Effector memory CD8-positive, alpha-beta T cell (primary cell): ENCODE results near the gene KPNB1.

ENCODE experiments used
- ATAC-seq: fragments of 150-1000 bp; cut with Tn5 transposase; replicated peaks from 2 replicates; pipeline ENCODE4 v1.10.0; 2021; ENCODE audit warnings: mild to moderate bottlenecking, moderate library complexity
- DNase-seq, 3 experiments: peaks; one replicate each; pipeline ENCODE4 v3.0.0; 2021
- H3K27ac Mint-ChIP-seq, 2 donors: one replicate each; pipeline ENCODE4 v1.8.0; 2022; ENCODE audit warnings: mild to moderate bottlenecking in 2 of 2, mixed read lengths in 2 of 2, moderate library complexity in 2 of 2
- H3K27me3 Mint-ChIP-seq, 2 donors: one replicate each; pipeline ENCODE4 v1.8.0; 2022; ENCODE audit warnings: mixed read lengths in 2 of 2
- H3K36me3 Mint-ChIP-seq: one replicate; pipeline ENCODE4 v1.8.0; 2022; ENCODE audit warnings: mild to moderate bottlenecking, moderate library complexity, mixed read lengths; ENCODE audit not compliant: insufficient read depth
- H3K4me1 Mint-ChIP-seq, 2 donors: one replicate each; pipeline ENCODE4 v1.8.0; 2022; ENCODE audit warnings: low read depth in 2 of 2, mixed read lengths in 2 of 2
- H3K4me3 Mint-ChIP-seq, 2 donors: one replicate each; pipeline ENCODE4 v1.8.0; 2022; ENCODE audit warnings: mild to moderate bottlenecking in 2 of 2, mixed read lengths in 2 of 2, moderate library complexity in 2 of 2
- H3K9me3 Mint-ChIP-seq, 2 donors: one replicate each; pipeline ENCODE4 v1.8.0; 2022; ENCODE audit warnings: mixed read lengths in 2 of 2

The KPNB1 gene

DNA sequence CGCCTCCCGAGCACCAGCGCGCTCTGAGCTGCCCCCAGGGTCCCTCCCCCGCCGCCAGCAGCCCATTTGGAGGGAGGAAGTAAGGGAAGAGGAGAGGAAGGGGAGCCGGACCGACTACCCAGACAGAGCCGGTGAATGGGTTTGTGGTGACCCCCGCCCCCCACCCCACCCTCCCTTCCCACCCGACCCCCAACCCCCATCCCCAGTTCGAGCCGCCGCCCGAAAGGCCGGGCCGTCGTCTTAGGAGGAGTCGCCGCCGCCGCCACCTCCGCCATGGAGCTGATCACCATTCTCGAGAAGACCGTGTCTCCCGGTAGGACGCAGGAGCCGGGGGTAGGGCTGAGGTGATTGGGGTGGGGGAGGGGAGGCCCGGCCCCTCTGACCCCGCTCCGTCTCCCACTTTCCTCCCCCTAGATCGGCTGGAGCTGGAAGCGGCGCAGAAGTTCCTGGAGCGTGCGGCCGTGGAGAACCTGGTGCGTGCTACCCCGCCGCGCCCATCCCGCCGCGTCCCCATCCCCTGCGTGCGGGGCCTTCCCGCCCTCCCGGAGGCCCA lies 329 bp downstream of the KPNB1 start:
- peaks cover 28 to 56% of the 10 kb centered on the region in 2 donors for H3K4me1 Mint-ChIP-seq
- no peaks in the 10 kb centered on the region for H3K9me3 Mint-ChIP-seq
- H3K27ac Mint-ChIP-seq, result peak overlapping the region; percentile 87 to 90
- peaks cover 54% of the 10 kb centered on the region for H3K36me3 Mint-ChIP-seq
- H3K4me3 Mint-ChIP-seq, result peak overlapping the region; percentile 84 to 87
- no peaks in the 10 kb centered on the region for H3K27me3 Mint-ChIP-seq
- ATAC-seq (peak; percentile 2), DNase-seq (no peak)

DNA sequence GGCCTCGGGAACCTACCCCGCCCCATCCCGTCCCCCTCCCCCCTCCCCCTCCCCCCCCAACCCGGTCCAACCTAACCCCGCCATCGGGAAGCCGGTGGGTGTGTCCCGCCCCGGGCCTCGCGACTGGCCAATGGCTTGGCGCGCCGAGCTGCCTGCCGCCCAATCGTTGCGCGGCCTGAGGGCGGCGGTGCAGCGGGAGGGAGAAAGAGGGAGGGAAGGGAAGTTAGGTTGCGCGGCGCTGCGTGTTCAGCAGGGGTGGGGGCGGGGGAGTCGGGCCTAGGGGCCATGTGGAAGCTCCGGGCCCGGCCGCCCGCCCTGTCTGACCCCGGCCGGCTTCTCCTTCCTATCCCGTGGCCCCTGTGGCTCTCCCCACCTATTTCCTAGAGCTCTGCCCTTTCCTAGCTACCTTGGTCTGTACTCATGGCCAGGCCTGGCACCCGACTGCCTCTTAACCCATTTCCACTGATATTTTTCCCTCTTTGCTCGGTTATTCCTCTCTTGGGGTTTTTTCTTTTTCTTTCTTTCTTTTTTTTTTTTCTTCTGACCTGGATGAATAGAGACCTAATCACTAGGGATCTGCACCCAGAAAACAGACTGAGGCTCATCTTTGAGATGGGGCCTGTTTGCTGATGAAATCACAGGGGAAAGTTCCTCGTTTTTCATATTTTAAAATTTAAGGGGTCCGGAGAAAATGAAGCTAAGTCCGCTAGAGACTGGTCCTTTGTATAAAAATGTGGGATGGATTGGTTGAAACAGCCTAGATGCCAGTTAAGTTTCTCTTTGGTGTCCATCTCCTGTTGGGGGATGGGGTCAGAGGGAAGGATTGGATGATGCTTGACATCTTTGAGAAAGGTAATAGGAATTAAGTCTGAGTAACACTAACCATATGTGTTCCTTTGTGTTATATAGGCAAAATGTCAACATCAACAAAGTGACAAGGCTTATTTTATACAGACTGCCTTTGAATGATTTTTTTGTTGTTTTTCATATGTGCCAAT lies 1.1 kb downstream of the KPNB1 start:
- ATAC-seq (peak; percentile 43), DNase-seq (peak; percentile 76 to 81 (median 78))
- peaks cover 34 to 63% of the 10 kb centered on the region in 2 donors for H3K4me1 Mint-ChIP-seq
- peak overlapping the region; percentile 84 to 87 for H3K4me3 Mint-ChIP-seq
- peaks cover 62% of the 10 kb centered on the region for H3K36me3 Mint-ChIP-seq
- no peaks in the 10 kb centered on the region for H3K27me3 Mint-ChIP-seq
- H3K9me3 Mint-ChIP-seq, result no peaks in the 10 kb centered on the region
- peak overlapping the region; percentile 68 to 90 for H3K27ac Mint-ChIP-seq

DNA sequence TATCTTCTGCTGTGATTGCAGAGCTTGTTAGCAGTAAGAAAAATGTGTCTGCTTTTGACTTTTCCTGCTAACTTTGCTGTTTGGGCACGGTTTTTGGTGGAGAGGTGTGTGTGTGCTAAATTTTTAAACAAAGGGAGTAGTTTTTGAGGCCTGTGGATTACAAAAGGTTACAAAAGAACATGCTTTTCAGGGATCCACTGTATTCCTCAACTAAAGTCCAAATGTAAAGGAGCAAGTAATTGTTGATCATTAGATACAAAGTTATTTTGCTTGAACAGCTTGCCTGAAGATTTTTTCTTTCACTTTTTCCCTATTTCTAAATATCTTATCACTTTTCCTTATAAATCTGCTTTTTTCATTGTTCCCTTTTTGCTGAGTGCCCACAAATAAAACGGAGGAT lies 2.0 kb downstream of the KPNB1 start:
- Mint-ChIP-seq H3K27me3 (no peaks in the 10 kb centered on the region), H3K36me3 (peaks cover 67% of the 10 kb centered on the region), H3K27ac (peak overlapping the region in 1 of 2 donors; percentile 10), H3K4me3 (peak overlapping the region in 1 of 2 donors; percentile 87), H3K4me1 (peaks cover 36 to 68% of the 10 kb centered on the region in 2 donors), H3K9me3 (no peaks in the 10 kb centered on the region)
- DNase-seq (no peak), ATAC-seq (no peak)

DNA sequence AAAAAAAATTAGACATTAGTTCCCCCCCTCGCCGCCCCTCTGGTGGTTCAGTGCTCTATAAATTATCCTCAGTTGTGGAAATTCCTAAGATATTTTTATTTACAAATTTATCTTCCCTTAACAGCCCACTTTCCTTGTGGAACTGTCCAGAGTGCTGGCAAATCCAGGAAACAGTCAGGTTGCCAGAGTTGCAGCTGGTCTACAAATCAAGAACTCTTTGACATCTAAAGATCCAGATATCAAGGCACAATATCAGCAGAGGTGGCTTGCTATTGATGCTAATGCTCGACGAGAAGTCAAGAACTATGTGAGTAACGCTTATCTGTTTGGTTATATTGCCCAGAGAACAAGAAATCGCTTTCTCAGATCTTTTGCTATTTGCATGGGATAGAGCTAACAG lies 2.9 kb downstream of the KPNB1 start:
- H3K9me3 Mint-ChIP-seq, result no peaks in the 10 kb centered on the region
- peaks cover 74% of the 10 kb centered on the region for H3K36me3 Mint-ChIP-seq
- ATAC-seq, result no peak
- DNase-seq, result no peak
- H3K4me1 Mint-ChIP-seq, result peaks cover 36 to 68% of the 10 kb centered on the region in 2 donors
- peak overlapping the region in 1 of 2 donors; percentile 46 for H3K4me3 Mint-ChIP-seq
- H3K27me3 Mint-ChIP-seq, result no peaks in the 10 kb centered on the region
- peak overlapping the region in 1 of 2 donors; percentile 10 for H3K27ac Mint-ChIP-seq

DNA sequence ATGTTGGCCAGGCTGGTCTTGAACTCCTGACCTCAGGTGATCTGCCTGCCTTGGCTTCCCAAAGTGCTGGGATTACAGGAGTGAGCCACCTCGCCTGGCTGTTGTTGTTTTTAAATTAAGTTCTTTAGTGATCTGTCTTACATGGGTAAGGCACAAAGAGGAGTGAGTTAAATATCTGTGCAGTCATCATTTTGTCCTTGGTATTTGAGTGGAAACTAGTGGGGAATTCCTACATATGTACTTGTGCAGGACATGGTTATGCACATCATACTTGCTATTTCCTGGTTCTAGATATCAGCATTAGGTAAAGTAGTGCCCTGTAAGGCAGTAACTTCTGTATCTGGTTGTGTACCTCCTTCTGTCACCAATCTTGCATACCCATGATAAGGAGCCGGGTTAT lies 3.7 kb downstream of the KPNB1 start:
- Mint-ChIP-seq H3K4me1 (peaks cover 38 to 70% of the 10 kb centered on the region in 2 donors), H3K27ac (peak overlapping the region; percentile 31 to 32), H3K4me3 (peak overlapping the region in 1 of 2 donors; percentile 38), H3K36me3 (peaks cover 77% of the 10 kb centered on the region), H3K27me3 (no peaks in the 10 kb centered on the region), H3K9me3 (no peaks in the 10 kb centered on the region)
- no peak for DNase-seq
- ATAC-seq, result no peak

DNA sequence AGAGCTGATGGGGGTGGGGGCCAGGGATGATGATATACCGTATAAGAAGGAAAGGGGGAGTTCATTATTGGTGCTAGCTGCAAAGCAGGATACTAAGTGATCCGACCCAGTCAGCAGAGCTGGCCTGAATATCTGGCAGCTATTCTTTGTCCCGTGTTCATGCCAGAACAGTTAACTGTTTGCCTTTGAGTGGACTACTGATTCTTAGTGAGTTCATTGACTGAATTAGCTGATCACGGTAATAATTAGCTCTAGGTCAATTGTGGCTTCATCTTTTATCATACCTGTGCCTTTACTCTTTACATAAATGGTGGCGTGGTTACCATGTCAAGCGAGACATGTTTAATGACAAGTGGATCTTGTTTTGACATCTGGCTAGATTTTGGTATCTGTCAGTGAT lies 5.3 kb downstream of the KPNB1 start:
- no peaks in the 10 kb centered on the region for H3K27me3 Mint-ChIP-seq
- H3K9me3 Mint-ChIP-seq, result no peaks in the 10 kb centered on the region
- peaks cover 75% of the 10 kb centered on the region for H3K36me3 Mint-ChIP-seq
- DNase-seq (no peak), ATAC-seq (no peak)
- H3K4me3 Mint-ChIP-seq, result no peak overlapping the region
- peaks cover 36 to 63% of the 10 kb centered on the region in 2 donors for H3K4me1 Mint-ChIP-seq
- H3K27ac Mint-ChIP-seq, result peak overlapping the region; percentile 35 to 75

DNA sequence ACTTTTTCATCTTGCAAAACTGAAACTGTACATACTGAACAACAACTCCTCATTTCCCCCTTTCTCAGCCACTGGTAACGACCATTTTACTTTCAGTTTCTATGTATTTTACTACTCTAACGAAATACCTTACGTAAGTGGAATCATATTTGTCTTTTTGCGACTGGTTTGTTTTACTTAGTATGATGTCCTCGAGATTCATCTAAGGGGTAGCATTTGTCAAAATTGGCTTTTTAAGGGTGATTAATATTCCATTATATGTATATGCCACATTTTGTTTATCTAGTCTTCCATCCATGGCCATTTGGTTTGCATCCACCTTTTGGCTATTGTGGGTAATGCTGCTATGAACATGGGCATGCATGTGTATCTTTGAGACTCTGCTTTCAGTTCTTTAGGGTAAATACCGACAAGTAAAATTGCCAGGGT lies 10.4 kb downstream of the KPNB1 start:
- Mint-ChIP-seq H3K27me3 (no peaks in the 10 kb centered on the region), H3K36me3 (peaks cover 82% of the 10 kb centered on the region), H3K9me3 (no peaks in the 10 kb centered on the region), H3K4me1 (peaks cover 25 to 37% of the 10 kb centered on the region in 2 donors), H3K27ac (peak overlapping the region; percentile 78 to 87), H3K4me3 (peak overlapping the region; percentile 46 to 64)
- ATAC-seq (peak; percentile 83), DNase-seq (peak in 2 of 3 experiments; percentile 15 to 20)

DNA sequence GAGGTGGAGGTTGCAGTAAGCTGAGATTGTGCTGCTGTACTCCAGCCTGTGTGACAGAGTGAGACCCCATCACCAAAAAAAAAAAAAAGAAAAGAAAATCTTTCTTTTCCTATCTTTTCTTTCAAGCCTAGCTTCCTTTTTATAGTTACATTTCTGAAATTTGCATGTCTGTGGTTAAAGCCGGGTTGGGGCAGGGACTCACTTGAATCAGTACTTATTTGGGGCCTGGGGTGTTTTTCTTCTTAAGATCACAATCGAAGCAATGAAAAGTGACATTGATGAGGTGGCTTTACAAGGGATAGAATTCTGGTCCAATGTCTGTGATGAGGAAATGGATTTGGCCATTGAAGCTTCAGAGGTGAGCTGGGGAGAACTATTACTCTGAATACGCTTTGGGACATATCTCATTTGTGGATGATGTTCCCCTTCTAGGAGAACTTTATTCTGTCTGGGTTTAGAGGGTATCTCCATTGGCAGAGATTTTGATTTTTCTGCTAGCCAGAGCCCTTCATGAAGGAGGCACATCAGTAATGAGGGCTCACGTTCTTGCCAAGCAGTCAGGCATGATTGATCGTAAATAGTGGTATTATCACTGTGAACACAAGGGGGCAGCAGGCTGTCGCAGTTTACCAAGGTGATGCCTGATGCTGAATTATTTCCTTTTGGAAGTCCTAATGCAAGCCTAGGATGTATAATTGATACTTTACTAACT lies 14.3 kb downstream of the KPNB1 start:
- Mint-ChIP-seq H3K27me3 (no peaks in the 10 kb centered on the region), H3K27ac (peak overlapping the region; percentile 3 to 73), H3K9me3 (no peaks in the 10 kb centered on the region), H3K4me1 (peaks cover 10 to 14% of the 10 kb centered on the region in 2 donors), H3K4me3 (no peak overlapping the region), H3K36me3 (peaks cover 87% of the 10 kb centered on the region)
- DNase-seq (peak; percentile 65 to 75 (median 68)), ATAC-seq (peak; percentile 59)

DNA sequence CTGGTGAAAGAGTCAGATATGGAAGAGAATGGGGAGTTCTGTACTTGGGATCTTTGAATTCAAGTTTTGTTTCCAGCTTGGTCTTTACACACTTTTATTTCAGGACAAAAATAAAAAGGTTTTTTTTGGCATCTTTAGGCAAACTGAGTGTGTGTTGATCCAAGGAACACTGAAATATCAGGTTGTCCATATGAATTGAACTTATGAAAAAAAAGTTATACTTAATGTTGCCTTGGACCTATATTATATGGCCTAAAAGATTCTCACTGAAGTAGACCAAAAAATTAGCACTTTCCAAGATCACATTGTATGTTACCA lies 14.9 kb downstream of the KPNB1 start:
- H3K36me3 Mint-ChIP-seq, result peaks cover 92% of the 10 kb centered on the region

DNA sequence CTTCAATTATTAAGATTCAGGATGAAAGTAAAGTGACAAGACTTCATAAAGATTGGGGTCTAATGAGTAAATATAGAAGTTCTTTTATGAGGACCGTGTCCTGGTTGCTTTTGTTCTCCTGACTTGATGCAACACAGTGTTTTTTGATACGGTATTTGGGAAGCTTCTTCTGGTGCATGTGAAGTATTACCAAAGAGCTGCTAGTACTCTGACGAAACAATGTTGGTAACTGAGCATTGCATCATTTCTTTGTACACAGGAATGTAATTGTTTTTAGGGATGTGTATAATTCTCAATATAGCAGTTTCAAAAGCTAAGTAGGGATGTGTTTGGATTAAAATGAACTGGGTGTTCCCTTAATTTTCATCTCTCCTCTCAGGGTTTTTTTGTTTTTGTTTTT lies 15.9 kb downstream of the KPNB1 start:
- Mint-ChIP-seq H3K36me3 (peaks cover 97% of the 10 kb centered on the region), H3K27me3 (no peaks in the 10 kb centered on the region), H3K27ac (no peak overlapping the region), H3K4me1 (peaks cover 11 to 15% of the 10 kb centered on the region in 2 donors), H3K4me3 (no peak overlapping the region), H3K9me3 (no peaks in the 10 kb centered on the region)
- ATAC-seq, result no peak
- DNase-seq, result no peak

More for the DNA sequence above, 14.9 kb downstream of the KPNB1 start:
- DNase-seq (no peak), ATAC-seq (no peak)
- peaks cover 11 to 12% of the 10 kb centered on the region in 2 donors for H3K4me1 Mint-ChIP-seq
- H3K27me3 Mint-ChIP-seq, result no peaks in the 10 kb centered on the region
- H3K9me3 Mint-ChIP-seq, result no peaks in the 10 kb centered on the region
- H3K4me3 Mint-ChIP-seq, result no peak overlapping the region
- H3K27ac Mint-ChIP-seq, result peak overlapping the region; percentile 3 to 73

DNA sequence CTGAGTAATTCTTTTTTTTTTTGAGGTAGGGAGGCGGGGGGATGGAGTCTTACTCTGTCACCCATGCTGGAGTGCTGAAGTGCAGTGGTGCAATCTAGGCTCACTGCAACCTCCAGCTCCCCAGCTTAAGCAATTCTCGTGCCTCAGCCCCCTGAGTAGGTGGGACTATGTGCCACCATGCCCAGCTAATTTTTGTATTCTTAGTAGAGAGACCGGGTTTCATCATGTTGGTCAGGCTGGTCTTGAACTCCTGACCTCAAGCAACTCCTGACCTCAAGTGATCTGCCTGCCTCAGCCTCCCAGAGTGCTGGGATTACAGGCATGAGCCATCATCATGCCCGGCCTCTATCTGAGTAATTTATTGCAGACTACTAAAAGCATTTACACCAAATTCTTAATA lies 19.4 kb downstream of the KPNB1 start:
- no peaks in the 10 kb centered on the region for H3K9me3 Mint-ChIP-seq
- H3K27ac Mint-ChIP-seq, result no peak overlapping the region
- H3K36me3 Mint-ChIP-seq, result peaks cover 97% of the 10 kb centered on the region
- DNase-seq, result no peak
- H3K4me1 Mint-ChIP-seq, result peaks cover 9 to 12% of the 10 kb centered on the region in 2 donors
- no peaks in the 10 kb centered on the region for H3K27me3 Mint-ChIP-seq
- no peak overlapping the region for H3K4me3 Mint-ChIP-seq
- ATAC-seq, result no peak

DNA sequence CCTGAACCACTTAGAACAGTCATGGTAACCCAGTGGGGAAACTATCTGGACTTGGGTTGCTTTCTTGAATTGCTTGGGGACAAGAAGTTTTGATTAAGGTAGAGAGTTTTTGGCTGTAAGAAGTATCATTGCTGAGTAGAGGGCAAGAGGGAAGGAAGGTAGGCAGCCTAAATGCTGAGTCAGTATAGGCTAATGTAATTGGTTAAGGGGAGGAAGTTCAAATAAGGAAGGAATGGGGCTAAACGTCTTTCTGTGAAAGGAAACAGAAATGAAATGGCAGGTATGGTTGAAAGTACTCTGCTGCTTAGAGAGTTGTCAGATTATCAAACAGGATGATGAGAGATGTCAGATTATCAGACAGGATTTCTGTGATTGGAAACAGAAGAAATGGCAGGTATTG lies 20.3 kb downstream of the KPNB1 start:
- ATAC-seq, result peak; percentile 53

DNA sequence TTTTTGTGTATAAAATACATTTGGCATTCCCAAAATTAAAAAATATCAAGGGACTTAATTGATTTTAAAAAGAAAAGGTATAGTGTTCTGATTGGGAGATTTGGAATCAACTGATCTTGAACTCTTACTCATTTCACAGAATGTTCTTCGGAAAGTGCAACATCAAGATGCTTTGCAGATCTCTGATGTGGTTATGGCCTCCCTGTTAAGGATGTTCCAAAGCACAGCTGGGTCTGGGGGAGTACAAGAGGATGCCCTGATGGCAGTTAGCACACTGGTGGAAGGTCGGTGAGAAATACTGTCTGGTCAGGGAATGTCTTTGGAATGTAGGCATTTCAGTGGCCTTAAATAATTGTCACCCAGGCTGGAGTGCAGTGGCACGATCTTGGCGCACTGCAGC lies 24.8 kb downstream of the KPNB1 start:
- Mint-ChIP-seq H3K4me3 (no peak overlapping the region), H3K36me3 (peaks cover 99% of the 10 kb centered on the region), H3K27ac (peak overlapping the region in 1 of 2 donors; percentile 10), H3K9me3 (no peaks in the 10 kb centered on the region), H3K4me1 (peaks cover 3 to 8% of the 10 kb centered on the region in 2 donors), H3K27me3 (no peaks in the 10 kb centered on the region)
- ATAC-seq (no peak), DNase-seq (no peak)

More for the DNA sequence above, 20.3 kb downstream of the KPNB1 start:
- Mint-ChIP-seq H3K9me3 (no peaks in the 10 kb centered on the region), H3K4me1 (peaks cover 5 to 8% of the 10 kb centered on the region in 2 donors), H3K27ac (peak overlapping the region in 1 of 2 donors; percentile 59), H3K36me3 (peaks cover 97% of the 10 kb centered on the region), H3K27me3 (no peaks in the 10 kb centered on the region), H3K4me3 (no peak overlapping the region)
- DNase-seq, result no peak
